Measurements from ENCODE around the gene FLNB. TPM values are rescaled to one million over a fixed set of nuclear protein-coding genes. Genes with fewer than 3 reads are reported as not detected.

FLNB gene
- polyA plus RNA-seq, 1 of the 3 experiments (the other 2 are of a cell fraction): 127 TPM

DNA sequence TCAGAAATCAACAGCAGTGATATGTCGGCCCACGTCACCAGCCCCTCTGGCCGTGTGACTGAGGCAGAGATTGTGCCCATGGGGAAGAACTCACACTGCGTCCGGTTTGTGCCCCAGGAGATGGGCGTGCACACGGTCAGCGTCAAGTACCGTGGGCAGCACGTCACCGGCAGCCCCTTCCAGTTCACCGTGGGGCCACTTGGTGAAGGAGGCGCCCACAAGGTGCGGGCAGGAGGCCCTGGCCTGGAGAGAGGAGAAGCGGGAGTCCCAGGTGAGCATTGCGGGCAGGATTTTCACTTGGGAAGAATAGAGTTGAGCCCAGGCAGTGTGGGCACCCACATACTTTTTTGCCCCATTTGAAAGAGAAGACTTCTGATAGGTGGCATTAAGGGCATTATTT, 145.1 kb downstream of the FLNB start:
- TF ChIP-seq, protein P1, sequence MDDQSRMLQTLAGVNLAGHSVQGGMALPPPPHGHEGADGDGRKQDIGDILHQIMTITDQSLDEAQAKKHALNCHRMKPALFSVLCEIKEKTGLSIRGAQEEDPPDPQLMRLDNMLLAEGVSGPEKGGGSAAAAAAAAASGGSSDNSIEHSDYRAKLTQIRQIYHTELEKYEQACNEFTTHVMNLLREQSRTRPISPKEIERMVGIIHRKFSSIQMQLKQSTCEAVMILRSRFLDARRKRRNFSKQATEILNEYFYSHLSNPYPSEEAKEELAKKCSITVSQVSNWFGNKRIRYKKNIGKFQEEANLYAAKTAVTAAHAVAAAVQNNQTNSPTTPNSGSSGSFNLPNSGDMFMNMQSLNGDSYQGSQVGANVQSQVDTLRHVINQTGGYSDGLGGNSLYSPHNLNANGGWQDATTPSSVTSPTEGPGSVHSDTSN (IDR thresholded peaks at IDR 0.05): no peak
- CTCF ChIA-PET: interaction anchor here (1.9 kb wide), 1 partner anchor 14 kb away, joined by 6 read pairs; no protein-coding TSS in a partner anchor
- Histone ChIP-seq H4K20me1 (ENCODE audit: insufficient read depth) (no peaks in the 10 kb centered on the region), H3K36me3 (replicated peaks in 1 of 2; ENCODE audit: control insufficient read depth in 1 of 2, insufficient read depth in 2 of 2, low read length in 1 of 2) (peaks cover 60 to 88% of the 10 kb centered on the region in 2 experiments), H2AFZ (ENCODE audit: low read depth) (no peak overlapping the region), H3K9me3 (no peaks in the 10 kb centered on the region), H3K4me3 (ENCODE audit: low read depth in 2 of 2, low read length in 1 of 2) (no peak overlapping the region), H3F3A (replicated peaks; ENCODE audit: insufficient read depth) (no peaks in the 10 kb centered on the region), H3K9me2 (no peaks in the 10 kb centered on the region), H3K27ac (ENCODE audit: low read depth in 2 of 2, low read length in 1 of 2) (no peak overlapping the region), H3K27me3 (ENCODE audit: insufficient read depth) (no peaks in the 10 kb centered on the region), H3K4me2 (no peak overlapping the region), H3K4me1 (ENCODE audit: control insufficient read depth in 1 of 2, insufficient read depth in 2 of 2, low read depth in 1 of 2, low read length in 1 of 2) (no peaks in the 10 kb centered on the region), H3K9ac (no peak overlapping the region), H3K79me2 (ENCODE audit: insufficient read depth) (no peaks in the 10 kb centered on the region)
- DNase-seq: no peak
- WGBS (ENCODE audit: low lambda C conversion rate): 98% methylated on average over 12 of the region's 16 CpGs
- POLR2A ChIA-PET: no interaction called here

DNA sequence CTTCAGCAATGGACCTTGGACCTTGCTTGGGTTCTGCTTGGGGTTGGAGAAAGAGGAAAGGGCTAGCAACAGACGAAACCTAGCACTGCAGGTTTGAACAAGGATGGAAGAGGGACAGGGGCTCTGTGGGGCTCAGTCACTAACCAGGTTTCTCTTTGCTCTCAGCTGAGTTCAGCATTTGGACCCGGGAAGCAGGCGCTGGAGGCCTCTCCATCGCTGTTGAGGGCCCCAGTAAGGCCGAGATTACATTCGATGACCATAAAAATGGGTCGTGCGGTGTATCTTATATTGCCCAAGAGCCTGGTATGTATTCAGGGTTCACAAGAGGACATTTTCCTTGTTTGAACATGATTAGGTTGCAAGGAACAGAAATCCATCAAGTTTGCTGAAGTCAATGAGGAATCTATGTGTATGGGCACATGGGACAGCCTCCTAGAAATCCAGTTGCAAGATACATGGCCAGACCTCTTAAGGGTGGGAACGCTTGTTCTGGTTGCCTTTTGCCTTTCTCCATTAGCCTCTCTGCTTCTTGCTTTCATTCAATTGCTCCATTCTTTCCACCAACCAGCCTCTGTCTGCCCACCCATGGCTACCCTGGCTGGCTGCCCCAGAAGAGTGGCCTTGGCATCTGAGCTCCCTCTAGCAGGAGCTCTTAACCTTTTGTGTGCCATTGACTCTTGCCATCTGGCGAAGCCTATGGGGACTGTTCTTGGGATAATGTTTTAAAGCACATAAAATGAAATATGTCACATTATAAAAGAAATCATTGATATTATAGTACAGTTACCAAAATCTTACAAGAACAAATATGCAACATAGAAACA, 146.6 kb downstream of the FLNB start:
- Histone ChIP-seq H3K27me3 (ENCODE audit: insufficient read depth) (no peaks in the 10 kb centered on the region), H2AFZ (ENCODE audit: low read depth) (no peak overlapping the region), H4K20me1 (ENCODE audit: insufficient read depth) (no peaks in the 10 kb centered on the region), H3K4me2 (no peak overlapping the region), H3K9me3 (no peaks in the 10 kb centered on the region), H3K79me2 (ENCODE audit: insufficient read depth) (no peaks in the 10 kb centered on the region), H3K27ac (ENCODE audit: low read depth in 2 of 2, low read length in 1 of 2) (no peak overlapping the region), H3K9ac (no peak overlapping the region), H3F3A (replicated peaks; ENCODE audit: insufficient read depth) (no peaks in the 10 kb centered on the region), H3K9me2 (no peaks in the 10 kb centered on the region), H3K4me1 (ENCODE audit: control insufficient read depth in 1 of 2, insufficient read depth in 2 of 2, low read depth in 1 of 2, low read length in 1 of 2) (no peaks in the 10 kb centered on the region), H3K4me3 (ENCODE audit: low read depth in 2 of 2, low read length in 1 of 2) (no peak overlapping the region), H3K36me3 (replicated peaks in 1 of 2; ENCODE audit: control insufficient read depth in 1 of 2, insufficient read depth in 2 of 2, low read length in 1 of 2) (peaks cover 61 to 84% of the 10 kb centered on the region in 2 experiments)
- POLR2A ChIA-PET: no interaction called here
- DNase-seq: no peak
- TF ChIP-seq, protein P2, sequence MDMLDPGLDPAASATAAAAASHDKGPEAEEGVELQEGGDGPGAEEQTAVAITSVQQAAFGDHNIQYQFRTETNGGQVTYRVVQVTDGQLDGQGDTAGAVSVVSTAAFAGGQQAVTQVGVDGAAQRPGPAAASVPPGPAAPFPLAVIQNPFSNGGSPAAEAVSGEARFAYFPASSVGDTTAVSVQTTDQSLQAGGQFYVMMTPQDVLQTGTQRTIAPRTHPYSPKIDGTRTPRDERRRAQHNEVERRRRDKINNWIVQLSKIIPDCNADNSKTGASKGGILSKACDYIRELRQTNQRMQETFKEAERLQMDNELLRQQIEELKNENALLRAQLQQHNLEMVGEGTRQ (IDR thresholded peaks at IDR 0.05; ENCODE audit: borderline replicate concordance, low read depth, low read length): no peak
- TF ChIP-seq SIN3A (IDR thresholded peaks at IDR 0.05; ENCODE audit: borderline replicate concordance, low read depth, low read length) (no peak), RFX5 (IDR thresholded peaks at IDR 0.05; ENCODE audit: low read length) (no peak), EZH2phosphoT487 (IDR thresholded peaks at IDR 0.05; ENCODE audit: borderline replicate concordance, low read depth) (no peak), ELF1 (IDR thresholded peaks at IDR 0.05) (no peak)
- TF ChIP-seq, protein P3, sequence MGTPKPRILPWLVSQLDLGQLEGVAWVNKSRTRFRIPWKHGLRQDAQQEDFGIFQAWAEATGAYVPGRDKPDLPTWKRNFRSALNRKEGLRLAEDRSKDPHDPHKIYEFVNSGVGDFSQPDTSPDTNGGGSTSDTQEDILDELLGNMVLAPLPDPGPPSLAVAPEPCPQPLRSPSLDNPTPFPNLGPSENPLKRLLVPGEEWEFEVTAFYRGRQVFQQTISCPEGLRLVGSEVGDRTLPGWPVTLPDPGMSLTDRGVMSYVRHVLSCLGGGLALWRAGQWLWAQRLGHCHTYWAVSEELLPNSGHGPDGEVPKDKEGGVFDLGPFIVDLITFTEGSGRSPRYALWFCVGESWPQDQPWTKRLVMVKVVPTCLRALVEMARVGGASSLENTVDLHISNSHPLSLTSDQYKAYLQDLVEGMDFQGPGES (IDR thresholded peaks at IDR 0.05; ENCODE audit: low read depth, low read length): no peak
- CTCF ChIA-PET: interaction anchor here (1.9 kb wide), 1 partner anchor 12 kb away, joined by 6 read pairs; no protein-coding TSS in a partner anchor
- 97% methylated on average over 9 of the region's 10 CpGs for WGBS (ENCODE audit: low lambda C conversion rate)

Measured in SK-N-SH (cell line).